Smooth muscle cell of trachea (primary cell): ENCODE measurements around the gene PLA2G2C. TPM values are rescaled to one million over a fixed set of nuclear protein-coding genes. Genes with fewer than 3 reads are reported as not detected.

ENCODE experiments used
- total RNA-seq: library from RNA; depleted of rRNA; stranded (reverse); fragments of >200 nt; gene quantifications from 2 replicates; pipeline ENCODE4 v1.2.1, GENCODE V29; 2014

Gene PLA2G2C
- total RNA-seq = not detected in 2 replicates

DNA sequence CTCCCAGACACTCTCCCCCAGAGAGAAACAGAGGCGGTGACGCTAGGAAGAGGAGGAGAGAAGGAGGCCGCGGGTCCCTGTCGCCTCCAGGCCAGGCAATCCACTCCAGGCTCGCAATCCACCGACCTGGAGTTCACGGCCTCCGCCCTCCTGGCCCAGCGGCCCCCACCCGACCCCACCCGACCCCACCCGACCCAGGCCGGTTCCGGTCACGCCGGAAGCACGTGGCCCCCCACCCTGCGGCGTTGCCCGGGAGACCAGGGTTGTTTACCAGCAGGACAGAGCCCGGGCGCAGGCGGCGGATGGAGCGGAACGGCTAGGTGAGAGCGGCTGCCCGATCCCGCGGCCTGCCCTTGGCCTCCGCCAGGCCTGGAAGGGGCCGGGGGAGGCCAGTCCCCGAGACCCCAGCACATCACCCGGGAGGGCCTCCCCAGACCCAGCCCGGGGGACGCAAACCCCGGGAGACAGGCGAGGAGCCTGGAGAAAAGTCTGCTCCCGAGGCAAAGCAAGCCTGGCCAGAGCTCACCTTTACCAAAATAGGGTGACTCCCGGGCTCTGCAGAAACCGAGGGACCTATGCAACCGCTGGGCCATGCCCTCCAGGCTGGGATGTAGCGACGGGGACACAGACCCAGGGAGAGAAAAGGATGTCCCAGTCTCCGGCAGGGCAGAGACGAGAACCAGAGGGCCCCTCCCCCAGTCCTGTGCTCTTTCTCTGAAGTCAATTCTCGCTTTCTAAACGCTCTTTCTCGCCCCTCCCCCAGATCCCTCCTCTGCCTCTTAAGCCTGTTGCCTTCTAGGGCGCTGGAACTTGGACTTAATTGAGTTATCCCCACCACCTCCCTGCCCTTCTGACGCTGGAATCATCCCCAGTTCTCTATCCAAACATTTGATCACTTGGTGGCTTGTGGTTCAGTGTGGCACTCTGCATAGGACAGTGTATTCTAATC, at the start of gene PLA2G2C, which contains the start of gene UBXN10:
Gene PLA2G2C (minus strand): TSS at position 685 of the 949 bp plus-strand sequence. CDS start 9,155 bp downstream, outside the sequence.
Gene UBXN10 (plus strand): TSS at position 263 of the 949 bp plus-strand sequence. CDS start 4,466 bp downstream, outside the sequence.

DNA sequence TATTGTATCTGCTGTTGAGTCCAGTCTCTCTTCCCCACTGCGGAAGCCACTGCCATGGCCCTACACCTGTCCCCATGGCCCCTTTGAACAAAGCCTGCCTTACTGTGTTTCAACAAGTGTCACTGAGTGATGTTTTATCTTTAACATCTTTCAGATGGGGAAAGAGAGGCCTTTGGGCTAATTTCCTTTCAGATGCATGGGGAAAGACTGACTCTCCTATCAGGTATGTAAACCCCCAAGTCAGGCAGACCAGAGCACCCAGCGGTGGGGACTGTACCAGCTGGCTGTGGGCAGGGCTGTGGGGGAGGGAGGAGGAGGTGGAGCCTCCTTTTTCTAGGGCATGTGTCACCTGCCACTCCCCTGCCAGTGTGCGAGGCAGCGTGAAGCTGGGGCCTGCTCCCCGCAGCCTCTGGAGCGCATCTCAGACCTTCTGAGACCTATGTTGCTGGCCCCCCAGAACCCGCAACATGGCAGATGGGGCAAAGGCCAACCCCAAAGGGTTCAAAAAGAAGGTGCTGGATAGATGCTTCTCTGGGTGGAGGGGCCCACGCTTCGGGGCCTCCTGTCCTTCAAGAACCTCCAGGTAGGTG, 47.3 kb downstream of the PLA2G2C start, which contains the start of gene PLA2G2F:
Gene PLA2G2F (plus strand): TSS at position 363 of the 590 bp plus-strand sequence. CDS start 105 bp downstream, at position 468.

DNA sequence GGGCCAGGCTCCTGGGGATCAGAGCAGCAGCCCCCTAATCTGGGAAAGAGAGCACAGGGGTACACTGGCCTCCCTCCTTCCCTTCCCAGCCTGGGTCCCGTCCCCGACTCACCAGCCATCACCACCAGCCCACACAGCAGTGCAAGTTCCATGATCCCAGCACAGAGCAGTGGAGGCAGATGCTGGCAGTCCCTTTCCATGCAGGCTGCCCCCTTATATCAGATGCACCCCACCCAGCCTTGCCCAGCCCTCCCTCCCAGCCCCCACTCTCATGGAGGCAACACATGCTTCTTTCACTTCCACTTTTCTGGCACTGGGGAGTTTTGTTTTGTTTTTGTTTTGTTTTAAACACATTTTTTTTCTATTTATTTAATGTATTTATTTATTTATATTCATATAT, 67.0 kb downstream of the PLA2G2C start, which contains the start of gene PLA2G2D:
Gene PLA2G2D (minus strand): TSS at position 190 of the 400 bp plus-strand sequence. CDS start 38 bp downstream, at position 152.

Other genes starting within 250 kb of the PLA2G2C start
- not detected in 2 replicates for gene PLA2G2A, start 206.9 kb downstream of the PLA2G2C start, total RNA-seq
- gene PLA2G5, start 116.3 kb downstream of the PLA2G2C start, total RNA-seq = 0.15 and 6.9 TPM in 2 replicates
- gene PLA2G2D, start 67.0 kb downstream of the PLA2G2C start, total RNA-seq = not detected in 2 replicates
- not detected in 2 replicates for gene PLA2G2F, start 47.2 kb downstream of the PLA2G2C start, total RNA-seq
- gene UBXN10, start 422 bp downstream of the PLA2G2C start, total RNA-seq = under 0.01 TPM in 2 replicates
- gene VWA5B1, start 104.4 kb upstream of the PLA2G2C start, total RNA-seq = not detected in 2 replicates